RWPE2 (cell line): ENCODE results near the gene PUSL1.

Experiments used
- ATAC-seq: fragments of 200-7000 bp; cut with Tn5 transposase; 3 replicates; pipeline ENCODE4 v1.9.1; 2021; ENCODE audit warnings: low read depth
- DNase-seq: peaks from one replicate; pipeline ENCODE4 v3.0.0-alpha.2; 2020; ENCODE audit warnings: low spot score
- H3K27ac ChIP-seq: fragments of 450-650 bp; 2 replicates; pipeline ENCODE4 v1.5.1; 2017; ENCODE audit warnings: mild to moderate bottlenecking; ENCODE audit not compliant: poor library complexity, severe bottlenecking
- H3K27me3 ChIP-seq: fragments of 250-450 bp; sonication (Bioruptor Pico); 2 replicates; pipeline ENCODE4 v1.5.1; 2021; ENCODE audit warnings: mild to moderate bottlenecking, moderate library complexity; ENCODE audit not compliant: insufficient read depth, poor library complexity, severe bottlenecking
- H3K36me3 ChIP-seq: fragments of 250-450 bp; sonication (Bioruptor Pico); 2 replicates; pipeline ENCODE4 v1.5.1; 2020; ENCODE audit warnings: low read depth, mild to moderate bottlenecking, moderate library complexity
- H3K4me1 ChIP-seq: fragments of 250-450 bp; sonication (Bioruptor Pico); 2 replicates; pipeline ENCODE4 v1.5.1; 2021; ENCODE audit warnings: mild to moderate bottlenecking, moderate library complexity; ENCODE audit not compliant: insufficient read depth, poor library complexity, severe bottlenecking
- H3K4me3 ChIP-seq: fragments of 250-450 bp; sonication (Bioruptor Pico); 2 replicates; pipeline ENCODE4 v1.5.1; 2021; ENCODE audit warnings: mild to moderate bottlenecking, moderate library complexity; ENCODE audit not compliant: severe bottlenecking
- H3K9me3 ChIP-seq: fragments of 250-450 bp; sonication (Bioruptor Pico); 2 replicates; pipeline ENCODE4 v1.5.1; 2021; ENCODE audit warnings: mild to moderate bottlenecking, moderate library complexity; ENCODE audit not compliant: severe bottlenecking
- TF ChIP-seq, protein P1 (sequence below): fragments of 450-650 bp; IDR thresholded peaks from one replicate; pipeline ENCODE4 v1.5.1; 2017; ENCODE audit warnings: mild to moderate bottlenecking, moderate library complexity; ENCODE audit not compliant: poor library complexity, severe bottlenecking

The PUSL1 gene

DNA sequence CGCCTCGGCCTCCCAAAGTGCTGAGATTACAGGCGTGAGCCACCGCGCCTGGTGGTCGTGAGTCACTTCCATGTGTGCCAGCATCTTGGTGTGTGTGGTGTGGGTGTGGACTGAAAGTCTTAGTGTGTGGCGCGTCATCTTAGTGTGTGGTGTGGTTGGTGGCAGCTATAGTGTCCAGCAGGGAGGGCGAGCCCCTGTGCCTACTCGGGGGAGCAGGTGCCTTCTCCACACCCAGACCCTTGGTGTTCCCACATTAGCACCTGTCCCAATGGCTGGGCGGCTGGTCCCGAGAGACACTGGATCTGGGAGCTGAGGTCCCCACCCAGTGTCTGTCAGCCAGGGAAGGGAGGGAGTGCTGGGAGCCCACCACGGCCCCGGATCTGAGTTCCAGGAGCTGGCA is 25.4 kb upstream of the PUSL1 start:
- H3K27me3 ChIP-seq: no peaks in the 10 kb centered on the region
- H3K4me3 ChIP-seq: no peak overlapping the region
- no peaks in the 10 kb centered on the region for H3K4me1 ChIP-seq
- ATAC-seq: no peak
- no peak overlapping the region for H3K27ac ChIP-seq
- TF ChIP-seq, protein P1, sequence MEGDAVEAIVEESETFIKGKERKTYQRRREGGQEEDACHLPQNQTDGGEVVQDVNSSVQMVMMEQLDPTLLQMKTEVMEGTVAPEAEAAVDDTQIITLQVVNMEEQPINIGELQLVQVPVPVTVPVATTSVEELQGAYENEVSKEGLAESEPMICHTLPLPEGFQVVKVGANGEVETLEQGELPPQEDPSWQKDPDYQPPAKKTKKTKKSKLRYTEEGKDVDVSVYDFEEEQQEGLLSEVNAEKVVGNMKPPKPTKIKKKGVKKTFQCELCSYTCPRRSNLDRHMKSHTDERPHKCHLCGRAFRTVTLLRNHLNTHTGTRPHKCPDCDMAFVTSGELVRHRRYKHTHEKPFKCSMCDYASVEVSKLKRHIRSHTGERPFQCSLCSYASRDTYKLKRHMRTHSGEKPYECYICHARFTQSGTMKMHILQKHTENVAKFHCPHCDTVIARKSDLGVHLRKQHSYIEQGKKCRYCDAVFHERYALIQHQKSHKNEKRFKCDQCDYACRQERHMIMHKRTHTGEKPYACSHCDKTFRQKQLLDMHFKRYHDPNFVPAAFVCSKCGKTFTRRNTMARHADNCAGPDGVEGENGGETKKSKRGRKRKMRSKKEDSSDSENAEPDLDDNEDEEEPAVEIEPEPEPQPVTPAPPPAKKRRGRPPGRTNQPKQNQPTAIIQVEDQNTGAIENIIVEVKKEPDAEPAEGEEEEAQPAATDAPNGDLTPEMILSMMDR: no peak
- DNase-seq: no peak
- no peaks in the 10 kb centered on the region for H3K36me3 ChIP-seq
- H3K9me3 ChIP-seq: no peaks in the 10 kb centered on the region

DNA sequence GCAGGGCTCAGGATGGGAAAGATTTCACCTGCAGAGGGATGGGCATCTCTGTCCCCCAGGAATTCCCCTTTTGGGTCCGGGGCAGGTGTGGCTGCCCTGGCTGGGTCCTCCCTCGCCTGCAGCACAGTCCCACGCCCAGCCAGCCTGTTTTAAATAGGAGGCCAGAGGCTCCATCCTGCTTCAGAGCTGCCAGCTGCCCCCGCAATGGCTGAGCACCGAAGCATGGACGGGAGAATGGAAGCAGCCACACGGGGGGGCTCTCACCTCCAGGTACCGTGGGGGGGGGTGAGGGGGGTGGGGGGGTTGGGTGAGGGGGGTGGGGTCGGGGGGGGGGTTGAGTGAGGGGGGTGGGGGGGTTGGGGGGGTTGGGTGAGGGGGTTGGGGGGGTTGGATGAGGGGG is 24.6 kb upstream of the PUSL1 start:
- Histone ChIP-seq H3K27ac (no peak overlapping the region), H3K27me3 (no peaks in the 10 kb centered on the region), H3K4me3 (no peak overlapping the region), H3K9me3 (no peaks in the 10 kb centered on the region), H3K36me3 (no peaks in the 10 kb centered on the region), H3K4me1 (no peaks in the 10 kb centered on the region)
- TF ChIP-seq, protein P1: no peak
- ATAC-seq: peak; percentile 15; the same call in 1 of the 3 replicates
- no peak for DNase-seq

DNA sequence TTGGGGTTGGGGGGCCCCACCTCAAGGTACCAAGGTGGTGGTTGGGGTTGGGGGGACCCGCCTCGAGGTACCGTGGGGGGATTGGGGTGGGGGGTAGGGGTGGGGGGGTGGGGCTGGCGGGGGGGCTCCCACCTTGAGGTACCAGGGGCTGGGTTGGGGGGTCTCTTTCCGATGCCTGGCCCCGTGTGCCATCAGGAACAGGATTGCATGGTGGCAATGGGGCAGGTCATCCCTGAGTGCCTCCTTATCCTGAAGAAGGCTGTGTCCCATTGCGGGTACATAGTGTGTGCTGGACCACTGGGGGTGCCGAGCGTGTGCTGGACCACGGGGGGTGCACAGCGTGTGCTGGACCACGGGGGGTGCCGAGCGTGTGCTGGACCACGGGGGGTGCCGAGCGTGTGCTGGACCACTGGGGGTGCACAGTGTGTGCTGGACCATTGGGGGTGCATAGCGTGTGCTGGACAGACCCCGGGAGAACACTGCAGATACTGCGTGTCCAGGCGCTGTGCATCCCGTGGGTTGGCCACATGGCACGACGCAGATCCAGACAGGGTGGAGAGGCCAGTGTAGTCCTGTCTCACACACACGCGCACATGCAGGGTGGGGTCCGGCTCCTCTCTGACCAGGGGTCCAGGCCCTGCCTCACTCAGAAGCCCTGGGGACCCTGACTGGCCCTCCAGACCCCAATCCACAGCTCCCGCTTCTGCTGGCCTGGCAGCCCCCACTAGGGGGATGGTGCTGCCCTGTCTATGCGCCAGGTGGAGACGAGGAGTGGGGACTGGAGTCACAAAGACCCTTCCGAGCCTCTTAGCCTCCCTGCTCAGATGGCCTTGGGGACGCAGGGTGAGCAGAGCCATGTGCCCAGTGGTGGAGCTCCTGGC is 23.9 kb upstream of the PUSL1 start:
- TF ChIP-seq, protein P1: no peak
- H3K27ac ChIP-seq: no peak overlapping the region
- ATAC-seq: no peak
- no peaks in the 10 kb centered on the region for H3K27me3 ChIP-seq
- H3K4me1 ChIP-seq: no peaks in the 10 kb centered on the region
- H3K9me3 ChIP-seq: no peaks in the 10 kb centered on the region
- no peaks in the 10 kb centered on the region for H3K36me3 ChIP-seq
- DNase-seq: no peak
- no peak overlapping the region for H3K4me3 ChIP-seq

DNA sequence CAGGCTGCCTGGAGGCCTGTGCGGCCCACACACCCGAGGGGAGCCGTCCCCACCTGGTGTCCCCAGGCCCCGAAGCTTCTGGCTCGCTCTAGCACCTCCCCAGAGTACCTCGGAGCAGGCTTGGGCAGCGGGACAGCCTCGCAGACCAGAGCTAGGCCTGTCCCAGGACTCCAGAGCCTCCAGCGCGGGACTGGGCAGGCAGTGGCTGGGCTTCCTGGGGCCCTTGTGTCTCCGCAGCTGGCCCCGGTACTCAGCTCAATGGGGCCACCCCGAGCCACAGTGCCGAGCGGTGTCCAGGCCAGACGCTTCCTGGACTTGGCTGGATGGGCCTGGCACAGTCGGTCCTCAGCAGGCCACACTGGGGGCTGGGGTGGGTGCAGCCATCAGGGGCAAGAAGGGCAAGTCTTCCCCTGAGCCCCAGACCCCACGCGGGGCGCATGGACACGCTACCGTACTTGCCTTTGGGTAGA is 23.3 kb upstream of the PUSL1 start:
- ATAC-seq (peak; percentile 4; the same call in 1 of the 3 replicates), DNase-seq (no peak)
- Histone ChIP-seq H3K36me3 (no peaks in the 10 kb centered on the region), H3K4me3 (no peak overlapping the region), H3K9me3 (no peaks in the 10 kb centered on the region), H3K27ac (no peak overlapping the region), H3K27me3 (no peaks in the 10 kb centered on the region), H3K4me1 (no peaks in the 10 kb centered on the region)
- TF ChIP-seq, protein P1: no peak
